IMR-90 (cell line): Measurements from ENCODE around the gene ST3GAL5. TPM values are rescaled to one million over a fixed set of nuclear protein-coding genes. Genes with fewer than 3 reads are reported as not detected.

Experiments
- ATAC-seq: fragments of 200-7000 bp; cut with Tn5 transposase; 2 replicates; pipeline ENCODE4 v1.9.1; 2020; ENCODE audit warnings: low read depth, mild to moderate bottlenecking, moderate library complexity
- BruUV-seq: library from RNA; stranded (reverse); fragments of 400-500 nt; replicated peaks from 2 replicates; lab custom pipeline; 2021; lab: Mats Ljungman, UMichigan
- CTCF ChIA-PET: fragments of 300-600 bp; formaldehyde crosslinking; extraction: SDS; loops from one replicate; lab custom pipeline; 2021; ENCODE audit warnings: antibody characterized with exemption; lab: Yijun Ruan, JAX
- POLR2A ChIA-PET: fragments of 300-600 bp; sonication (Branson Sonifier 250); formaldehyde crosslinking; loops from one replicate; lab custom pipeline; 2022; ENCODE audit warnings: antibody characterized with exemption; ENCODE audit not compliant: unreplicated experiment; lab: Charles Lee
- DNase-seq: peaks from one replicate; pipeline ENCODE4 v3.0.0; 2013
- H2AFZ ChIP-seq: replicated peaks from 2 replicates; pipeline ENCODE3; 2013; ENCODE audit warnings: low read length, mild to moderate bottlenecking; ENCODE audit not compliant: poor library complexity
- H2AK5ac ChIP-seq: 2 replicates; pipeline ENCODE4 v1.6.1; 2013; ENCODE audit warnings: low read depth, low read length, inconsistent platforms
- H2AK9ac ChIP-seq: replicated peaks from 2 replicates; pipeline ENCODE3; 2013; ENCODE audit warnings: mild to moderate bottlenecking, low read depth, low read length, moderate library complexity; ENCODE audit not compliant: poor library complexity
- H2BK120ac ChIP-seq: 2 replicates; pipeline ENCODE4 v1.6.1; 2013; ENCODE audit warnings: low read depth, low read length, inconsistent platforms
- H2BK15ac ChIP-seq: 3 replicates; pipeline ENCODE4 v1.6.1; 2013; ENCODE audit warnings: low read depth, low read length, inconsistent platforms
- H2BK20ac ChIP-seq: 2 replicates; pipeline ENCODE4 v1.6.1; 2013; ENCODE audit warnings: low read depth, mild to moderate bottlenecking, inconsistent platforms, low read length, moderate library complexity
- H2BK5ac ChIP-seq: 2 replicates; pipeline ENCODE4 v1.6.1; 2013; ENCODE audit warnings: mild to moderate bottlenecking, low read depth, low read length, inconsistent platforms; ENCODE audit not compliant: poor library complexity, severe bottlenecking
- H3K14ac ChIP-seq: replicated peaks from 2 replicates; pipeline ENCODE4 v1.6.1; 2013; ENCODE audit warnings: low read depth, low read length, inconsistent platforms
- H3K18ac ChIP-seq: 2 replicates; pipeline ENCODE4 v1.6.1; 2013; ENCODE audit warnings: low read depth, low read length, control low read depth
- H3K23ac ChIP-seq: 2 replicates; pipeline ENCODE4 v1.6.1; 2013; ENCODE audit warnings: low read depth, low read length, inconsistent platforms
- H3K27ac ChIP-seq: 2 replicates; pipeline ENCODE4 v1.5.1; 2013; ENCODE audit warnings: mild to moderate bottlenecking, control low read depth, low read length; ENCODE audit not compliant: insufficient read depth
- H3K27me3 ChIP-seq: 2 replicates; pipeline ENCODE4 v1.6.1; 2013; ENCODE audit warnings: low read length; ENCODE audit not compliant: control insufficient read depth, insufficient read depth
- H3K36me3 ChIP-seq: 2 replicates; pipeline ENCODE4 v1.6.1; 2013; ENCODE audit warnings: low read length, mixed read lengths; ENCODE audit not compliant: control insufficient read depth, insufficient read depth
- H3K4ac ChIP-seq: 2 replicates; pipeline ENCODE4 v1.6.1; 2013; ENCODE audit warnings: low read depth, low read length, inconsistent platforms
- H3K4me1 ChIP-seq: 2 replicates; pipeline ENCODE4 v1.6.1; 2013; ENCODE audit warnings: low read length, mixed read lengths; ENCODE audit not compliant: control insufficient read depth, insufficient read depth
- H3K4me2 ChIP-seq: 2 replicates; pipeline ENCODE4 v1.6.1; 2013; ENCODE audit warnings: low read depth, mild to moderate bottlenecking, control low read depth, low read length, moderate library complexity
- H3K4me3 ChIP-seq: 2 replicates; pipeline ENCODE4 v1.5.1; 2013; ENCODE audit warnings: low read depth, mild to moderate bottlenecking, control low read depth, low read length, moderate library complexity; ENCODE audit not compliant: insufficient read depth
- H3K56ac ChIP-seq: 2 replicates; pipeline ENCODE4 v1.6.1; 2013; ENCODE audit warnings: low read length, inconsistent platforms; ENCODE audit not compliant: insufficient read depth; ENCODE audit errors: extremely low read depth
- H3K79me1 ChIP-seq, 2 experiments: 2 replicates each; pipeline ENCODE4 v1.6.1; 2013; ENCODE audit warnings: low read length in 2 of 2, inconsistent platforms in 1 of 2, low read depth in 1 of 2
- H3K9ac ChIP-seq: 2 replicates; pipeline ENCODE4 v1.6.1; 2013; ENCODE audit warnings: low read depth, low read length, control low read depth
- H3K9me1 ChIP-seq: 2 replicates; pipeline ENCODE4 v1.6.1; 2013; ENCODE audit warnings: low read length, inconsistent platforms; ENCODE audit not compliant: insufficient read depth
- H3K9me3 ChIP-seq: 2 replicates; pipeline ENCODE4 v1.6.1; 2013; ENCODE audit warnings: low read length; ENCODE audit not compliant: control insufficient read depth, insufficient read depth
- H4K20me1 ChIP-seq: 2 replicates; pipeline ENCODE4 v1.6.1; 2013; ENCODE audit warnings: low read length, inconsistent platforms; ENCODE audit not compliant: insufficient read depth
- H4K5ac ChIP-seq: 2 replicates; pipeline ENCODE4 v1.6.1; 2013; ENCODE audit warnings: mild to moderate bottlenecking, low read depth, low read length, control low read depth
- H4K8ac ChIP-seq, 2 experiments: 2 replicates each; pipeline ENCODE4 v1.6.1; 2013; ENCODE audit warnings: low read depth in 2 of 2, low read length in 2 of 2, control low read depth in 1 of 2, inconsistent platforms in 1 of 2
- H4K91ac ChIP-seq: 2 replicates; pipeline ENCODE4 v1.6.1; 2013; ENCODE audit warnings: low read depth, low read length, inconsistent platforms; ENCODE audit not compliant: insufficient read depth
- BHLHE40 ChIP-seq: fragments of 150-350 bp; IDR thresholded peaks from 2 replicates; pipeline ENCODE4 v1.6.1; 2016; ENCODE audit warnings: mild to moderate bottlenecking, low read depth, low read length
- MAZ ChIP-seq: IDR thresholded peaks from 2 replicates; pipeline ENCODE4 v1.6.1; 2012; ENCODE audit warnings: low read depth, mild to moderate bottlenecking, low read length, improper control_type of control experiment, moderate library complexity, borderline replicate concordance
- MXI1 ChIP-seq: IDR thresholded peaks from 2 replicates; pipeline ENCODE4 v1.6.1; 2012; ENCODE audit warnings: low read depth, mild to moderate bottlenecking, low read length, moderate library complexity, borderline replicate concordance
- NFE2L2 ChIP-seq: fragments of 150-350 bp; IDR thresholded peaks from 2 replicates; pipeline ENCODE4 v1.6.1; 2016; ENCODE audit warnings: low read depth, mild to moderate bottlenecking, low read length
- RAD21 ChIP-seq: IDR thresholded peaks from 2 replicates; pipeline ENCODE4 v1.6.1; 2012; ENCODE audit warnings: low read length, improper control_type of control experiment
- RFX5 ChIP-seq: IDR thresholded peaks from 2 replicates; pipeline ENCODE4 v1.8.0; 2012; ENCODE audit warnings: low read depth, mild to moderate bottlenecking, low read length, moderate library complexity
- SMC3 ChIP-seq: fragments of 150-350 bp; IDR thresholded peaks from 2 replicates; pipeline ENCODE4 v1.6.1; 2016; ENCODE audit warnings: low read depth, mild to moderate bottlenecking, antibody characterized with exemption, low read length, moderate library complexity
- USF2 ChIP-seq: fragments of 150-350 bp; IDR thresholded peaks from 2 replicates; pipeline ENCODE4 v1.6.1; 2017; ENCODE audit warnings: mild to moderate bottlenecking, antibody characterized with exemption, low read length, low read depth
- WGBS, 2 experiments: methylation state at CpG; one replicate each; pipeline versions ENCODE4 v1.1.5 to v1.1.7; 2013; ENCODE audit warnings: missing lambda C conversion rate in 2 of 2; ENCODE audit not compliant: insufficient read length in 1 of 2; ENCODE audit errors: extremely low coverage in 2 of 2; 5-methylcytosine and 5-hydroxymethylcytosine counted together
- dilution Hi-C: fragments of 300-500 bp; cut with HindIII; formaldehyde crosslinking; loops from one replicate; pipeline ENCODE4 v1.14.3; 2018; ENCODE audit warnings: low sequenced_read_pairs; ENCODE audit not compliant: unreplicated experiment
- in situ Hi-C: fragments of 300-500 bp; cut with MboI; formaldehyde crosslinking; loops from 3 replicates; pipeline ENCODE4 v1.14.3; 2019; ENCODE audit warnings: low sequenced_read_pairs, inconsistent platforms, mixed read lengths
- intact Hi-C: fragments of 100-400 bp; cut with micrococcal nuclease; formaldehyde crosslinking; loops from 2 replicates; pipeline ENCODE4 v1.10.0; 2022
- polyA plus RNA-seq, 3 experiments: library from polyadenylated mRNA; depleted of rRNA; stranded (reverse); fragments of >200 nt; gene quantifications; 2 replicates each; pipeline ENCODE4 v1.2.3, GENCODE V29; 2012; ENCODE audit warnings: low replicate concordance in 1 of 3
- total RNA-seq: library from RNA; depleted of rRNA; stranded (reverse); fragments of >200 nt; gene quantifications from 2 replicates; pipeline ENCODE4 v1.2.3, GENCODE V29; 2012

Gene ST3GAL5
- total and polyA plus RNA-seq, 2 of the 4 experiments (the other 2 are of a cell fraction): 16.8 to 21.0 TPM

- Histone ChIP-seq H3K36me3 (no peaks in the 10 kb centered on the region), H4K8ac (no peak overlapping the region), H3K4me1 (peaks cover 5% of the 10 kb centered on the region), H4K5ac (no peak overlapping the region), H3K23ac (no peak overlapping the region), H2BK20ac (no peak overlapping the region), H2BK15ac (no peak overlapping the region), H3K4ac (no peak overlapping the region), H2AFZ (peak overlapping the region; percentile 26), H3K56ac (no peak overlapping the region), H3K79me1 (no peaks in the 10 kb centered on the region), H4K91ac (peak overlapping the region; percentile 39; the same call in 1 of the 2 replicates), H3K27ac (no peak overlapping the region), H3K18ac (no peak overlapping the region), H3K4me3 (no peak overlapping the region), H3K9me1 (peaks cover 3% of the 10 kb centered on the region; the same call in 1 of the 2 replicates), H3K9ac (no peak overlapping the region), H3K4me2 (no peak overlapping the region), H4K20me1 (peaks cover 4% of the 10 kb centered on the region; the same call in 1 of the 2 replicates), H3K14ac (no peak overlapping the region), H2AK9ac (no peak overlapping the region), H2BK5ac (no peak overlapping the region), H3K9me3 (no peaks in the 10 kb centered on the region), H2AK5ac (peak overlapping the region; percentile 66), H3K27me3 (no peaks in the 10 kb centered on the region), H2BK120ac (no peak overlapping the region)
- POLR2A ChIA-PET: no interaction called here
- intact Hi-C loops: loop anchor here (10.0 kb wide), 1 partner anchor 920 kb away; no protein-coding TSS in a partner anchor
- CTCF ChIA-PET: interaction anchor here (1.0 kb wide), 1 partner anchor 27 kb away, joined by 3 read pairs; the partner anchor contains the start of gene ST3GAL5
- no peak for TF ChIP-seq RAD21
- no peak for TF ChIP-seq MXI1
- no peak for TF ChIP-seq USF2
- TF ChIP-seq RFX5: no peak
- no peak for TF ChIP-seq SMC3
- no peak for TF ChIP-seq NFE2L2
- TF ChIP-seq BHLHE40: no peak
- TF ChIP-seq MAZ: no peak
- DNase-seq (no peak), ATAC-seq (no peak)
- in situ Hi-C loops: no loop called here
- dilution Hi-C loops: no loop called here
- no TSS peak for BruUV-seq
- WGBS, 2 experiments: 100% methylated on average over 1 of the region's 2 CpGs; no CpG with 5 or more reads in 1 of the 2 experiments
Measured at GRCh38 chr2:85914922-85915321, 26.1 kb upstream of the ST3GAL5 start.
